ENCODE data around the gene TNFRSF21. TPM values are rescaled to one million over a fixed set of nuclear protein-coding genes. Genes with fewer than 3 reads are reported as not detected.

Gene TNFRSF21
- total and polyA plus RNA-seq, 2 of the 8 experiments (the other 6 are each of a cell fraction or from before 2014, with no cell fraction given), result 16.4 to 52.7 TPM

DNA sequence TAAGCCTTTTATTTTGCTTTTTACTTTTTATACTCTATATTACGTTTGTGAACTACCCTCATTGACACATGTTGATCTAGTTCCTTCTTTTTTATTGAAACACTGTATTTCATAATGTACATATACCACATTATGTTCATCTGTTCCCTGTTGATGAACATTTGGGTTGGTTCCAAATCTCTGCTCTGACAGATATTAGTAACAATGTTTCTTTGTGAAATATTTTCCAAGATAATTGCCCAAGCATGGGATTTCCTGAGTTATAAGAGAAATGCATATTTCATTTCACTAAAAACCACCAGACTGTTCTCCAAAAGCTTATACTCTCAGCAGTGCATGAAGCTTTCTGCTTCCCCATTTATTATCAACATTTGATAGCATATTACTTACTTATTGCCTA, 44.2 kb upstream of the TNFRSF21 start:
- H4K91ac ChIP-seq (replicated peaks; ENCODE audit: insufficient read length, low read length), result no peak overlapping the region
- no peaks in the 10 kb centered on the region; a peak in 1 of 7 replicates for H3K27me3 ChIP-seq (replicated peaks in 1 of 4; ENCODE audit: control insufficient read depth in 3 of 4, extremely low read depth in 1 of 4, insufficient read depth in 3 of 4, low read length in 3 of 4)
- no peak overlapping the region for H3K4me2 ChIP-seq (ENCODE audit: insufficient read depth in 1 of 2, low read depth in 2 of 2, low read length in 2 of 2)
- no peaks in the 10 kb centered on the region for H3K36me3 ChIP-seq (ENCODE audit: control insufficient read depth in 2 of 4, insufficient read depth in 4 of 4, low read length in 3 of 4)
- no peaks in the 10 kb centered on the region for H3K79me2 ChIP-seq (ENCODE audit: control insufficient read depth in 1 of 2, insufficient read depth in 2 of 2, low read length in 2 of 2)
- no peak overlapping the region for H2BK120ac ChIP-seq (replicated peaks; ENCODE audit: low read depth, low read length)
- H4K8ac ChIP-seq (ENCODE audit: extremely low read depth, insufficient read depth, low read length), result no peak overlapping the region
- no peak overlapping the region for H2BK15ac ChIP-seq (ENCODE audit: low read length)
- no peak overlapping the region for H3K56ac ChIP-seq (replicated peaks; ENCODE audit: insufficient read length, low read depth, low read length)
- no peak overlapping the region for H3K4me3 ChIP-seq (ENCODE audit: extremely low read depth in 1 of 4, insufficient read depth in 2 of 4, low read depth in 3 of 4, low read length in 4 of 4)
- H3K9ac ChIP-seq (replicated peaks in 1 of 4; ENCODE audit: extremely low read depth in 1 of 4, low read depth in 3 of 4, low read length in 3 of 4), result no peak overlapping the region
- H3K23ac ChIP-seq (ENCODE audit: insufficient read length), result no peak overlapping the region
- no peak overlapping the region for H3K27ac ChIP-seq (ENCODE audit: low read depth, low read length)
- no peak overlapping the region for H3K18ac ChIP-seq (ENCODE audit: extremely low read depth, low read length)
- no peak overlapping the region for H2AFZ ChIP-seq (ENCODE audit: low read length)
- ChIA-PET CTCF (ENCODE audit: partially characterized antibody) (interaction anchor here (0.7 kb wide), 1 partner anchor 277 kb away, joined by 3 read pairs; no protein-coding TSS in a partner anchor), POLR2A (ENCODE audit: partially characterized antibody) (no interaction called here)
- no peaks in the 10 kb centered on the region for H4K20me1 ChIP-seq (replicated peaks in 1 of 2; ENCODE audit: control insufficient read depth in 1 of 2, insufficient read depth in 2 of 2, low read length in 2 of 2)
- FAIRE-seq (no peak), DNase-seq (ENCODE audit: low read depth in 1 of 2, low spot score in 2 of 2) (no peak)
- H3K9me3 ChIP-seq (ENCODE audit: insufficient read depth in 2 of 2, low read depth in 1 of 2, low read length in 1 of 2), result no peaks in the 10 kb centered on the region
- H3K14ac ChIP-seq (ENCODE audit: insufficient read length), result no peak overlapping the region
- no peak overlapping the region for H2BK5ac ChIP-seq (ENCODE audit: low read depth, low read length)
- no peak overlapping the region for H2BK20ac ChIP-seq (ENCODE audit: low read length)
- TF ChIP-seq MAFK (IDR thresholded peaks at IDR 0.05; ENCODE audit: low read depth, low read length) (no peak), BACH1 (IDR thresholded peaks at IDR 0.05; ENCODE audit: low read length) (no peak), SP2 (IDR thresholded peaks at IDR 0.05; ENCODE audit: low read length) (no peak), SRF (IDR thresholded peaks at IDR 0.05; ENCODE audit: low read depth, low read length) (no peak), POLR2A (IDR thresholded peaks at IDR 0.05; ENCODE audit: control extremely low read depth in 1 of 2, low read depth in 2 of 2, low read length in 2 of 2) (no peak), SIN3A (conservative IDR thresholded peaks at IDR 0.05 in 1 of 2, IDR thresholded peaks at IDR 0.05 in 1 of 2; ENCODE audit: low read depth in 1 of 2, low read length in 2 of 2) (no peak), TCF12 (IDR thresholded peaks at IDR 0.05; ENCODE audit: low read depth, low read length) (no peak), GTF2F1 (IDR thresholded peaks at IDR 0.05; ENCODE audit: borderline replicate concordance, low read depth, low read length) (no peak), CBX5 (IDR thresholded peaks at IDR 0.05; ENCODE audit: low read depth, low read length) (no peak), CHD2 (IDR thresholded peaks at IDR 0.05; ENCODE audit: low read length) (no peak), CREB1 (IDR thresholded peaks at IDR 0.05) (no peak), RFX5 (IDR thresholded peaks at IDR 0.05; ENCODE audit: borderline replicate concordance, low read depth, low read length) (no peak), NRF1 (IDR thresholded peaks at IDR 0.05; ENCODE audit: low read depth, low read length) (no peak)
- TF ChIP-seq, protein P1, sequence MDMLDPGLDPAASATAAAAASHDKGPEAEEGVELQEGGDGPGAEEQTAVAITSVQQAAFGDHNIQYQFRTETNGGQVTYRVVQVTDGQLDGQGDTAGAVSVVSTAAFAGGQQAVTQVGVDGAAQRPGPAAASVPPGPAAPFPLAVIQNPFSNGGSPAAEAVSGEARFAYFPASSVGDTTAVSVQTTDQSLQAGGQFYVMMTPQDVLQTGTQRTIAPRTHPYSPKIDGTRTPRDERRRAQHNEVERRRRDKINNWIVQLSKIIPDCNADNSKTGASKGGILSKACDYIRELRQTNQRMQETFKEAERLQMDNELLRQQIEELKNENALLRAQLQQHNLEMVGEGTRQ (IDR thresholded peaks at IDR 0.05; ENCODE audit: low read length), result no peak
- H2BK12ac ChIP-seq (ENCODE audit: low read depth, low read length), result no peak overlapping the region
- H4K5ac ChIP-seq (ENCODE audit: insufficient read length, low read depth, low read length), result no peak overlapping the region
- no peaks in the 10 kb centered on the region for H3K79me1 ChIP-seq (ENCODE audit: low read depth, low read length)
- H2AK5ac ChIP-seq (ENCODE audit: low read depth, low read length), result no peak overlapping the region
- 72% methylated on average over 1 of the region's 1 CpG; no CpG with 5 or more reads in 1 of the 2 experiments for WGBS, 2 experiments (ENCODE audit: extremely low coverage in 1 of 2, insufficient coverage in 1 of 2, insufficient read length in 1 of 2, insufficient replicate concordance in 2 of 2, low coverage in 1 of 2, low lambda C conversion rate in 2 of 2, missing lambda C conversion rate in 1 of 2)
- H3K4me1 ChIP-seq (replicated peaks in 1 of 4; ENCODE audit: control insufficient read depth in 3 of 4, insufficient read depth in 4 of 4, low read length in 3 of 4), result peaks cover 0 to 4% (median 1%) of the 10 kb centered on the region in 4 experiments; a peak in 2 of 7 replicates
- H3K4ac ChIP-seq (replicated peaks; ENCODE audit: insufficient read length, low read depth, low read length), result no peak overlapping the region
- H3K23me2 ChIP-seq (ENCODE audit: low read depth, low read length), result no peaks in the 10 kb centered on the region
